Sigmoid colon (tissue), 7 donors: ENCODE results near the gene CLIC2. TPM values are rescaled to one million over a fixed set of nuclear protein-coding genes. Genes with fewer than 3 reads are reported as not detected.

Experiments
- DNase-seq: peaks from one replicate; pipeline ENCODE4 v3.0.0-alpha.2; 2019
- H3K27ac ChIP-seq, 4 donors: fragments of 200-600 bp; sonication (generic); one replicate each; pipeline ENCODE4 v1.5.1; 2016 to 2019; ENCODE audit warnings: mild to moderate bottlenecking in 1 of 4
- H3K27me3 ChIP-seq, 3 donors: fragments of 200-600 bp; sonication (generic); one replicate each; pipeline ENCODE4 v1.5.1; 2019; ENCODE audit warnings: mild to moderate bottlenecking in 1 of 3
- H3K36me3 ChIP-seq, 4 donors: fragments of 200-600 bp; sonication (generic); one replicate each; pipeline ENCODE4 v1.5.1; 2016 to 2019
- H3K4me1 ChIP-seq, 4 donors: fragments of 200-600 bp; sonication (generic); one replicate each; pipeline ENCODE4 v1.5.1; 2017 to 2019
- H3K4me3 ChIP-seq, 4 donors: fragments of 200-600 bp; sonication (generic); one replicate each; pipeline ENCODE4 v1.5.1; 2017 to 2019; ENCODE audit warnings: mild to moderate bottlenecking in 2 of 4, moderate library complexity in 1 of 4
- H3K9me3 ChIP-seq, 4 donors: fragments of 200-600 bp in 3 of 4; sonication (generic) in 3 of 4; one replicate each; pipeline versions ENCODE4 v1.5.1 to v1.6.1; 2013 to 2019
- EP300 ChIP-seq, 4 donors: sonication (generic); formaldehyde crosslinking; IDR thresholded peaks; one replicate each; pipeline ENCODE4 v1.6.1; 2017; ENCODE audit warnings: antibody characterized with exemption in 4 of 4
- POLR2A ChIP-seq, 2 donors: fragments of 450-650 bp; IDR thresholded peaks; one replicate each; pipeline ENCODE4 v1.6.1; 2016; ENCODE audit warnings: antibody characterized with exemption in 2 of 2, mild to moderate bottlenecking in 2 of 2, moderate library complexity in 2 of 2
- POLR2AphosphoS5 ChIP-seq, 4 donors: sonication (generic); formaldehyde crosslinking; IDR thresholded peaks; one replicate each; pipeline ENCODE4 v1.6.1; 2017; ENCODE audit warnings: antibody characterized with exemption in 4 of 4
- intact Hi-C: fragments of 100-400 bp; cut with DNase I; formaldehyde crosslinking; loops from one replicate; pipeline ENCODE4 v1.15.1; 2023
- polyA plus RNA-seq, 3 donors: library from polyadenylated mRNA; stranded (reverse); fragments of 200-250 nt; gene quantifications; one replicate each; pipeline ENCODE4 v1.2.3, GENCODE V29; 2013
- small RNA-seq, 3 donors: library from RNA; depleted of rRNA; stranded (forward); fragments of <200 nt; gene quantifications; one replicate each; pipeline ENCODE3, GENCODE V24; 2016
- total RNA-seq, 4 donors: library from RNA; depleted of rRNA; stranded (reverse); fragments of >200 nt; gene quantifications; one replicate each; pipeline ENCODE4 v1.1.0, GENCODE V29; 2016
- TF ChIP-seq, protein P1 (sequence below), 4 experiments: fragments of 450-650 bp in 3 of 4; fragments of 200-600 bp in 1 of 4; IDR thresholded peaks; one replicate each; pipeline ENCODE4 v1.5.1; 2016 to 2019; ENCODE audit warnings: antibody characterized with exemption in 4 of 4, mild to moderate bottlenecking in 3 of 4, moderate library complexity in 2 of 4
- donor health status: healthy with polysubstance abuse.
- donor health status: Bipolar disorder and iron deficiency.
- donor health status: healthy.

CLIC2 gene
- total and polyA plus RNA-seq, 7 donors = 5.1 to 28.2 (median 16.8) TPM

- Histone ChIP-seq H3K4me3 (no peak overlapping the region), H3K27me3 (no peaks in the 10 kb centered on the region), H3K9me3 (no peaks in the 10 kb centered on the region), H3K4me1 (peaks cover 0 to 10% (median 0%) of the 10 kb centered on the region in 4 donors), H3K27ac (peak overlapping the region in 1 of 4 donors; percentile 74), H3K36me3 (peaks cover 0 to 10% (median 0%) of the 10 kb centered on the region in 4 donors)
- TF ChIP-seq POLR2A (IDR thresholded peaks at IDR 0.05) (no peak), POLR2AphosphoS5 (IDR thresholded peaks at IDR 0.05) (no peak), EP300 (IDR thresholded peaks at IDR 0.05) (no peak)
- TF ChIP-seq, protein P1, sequence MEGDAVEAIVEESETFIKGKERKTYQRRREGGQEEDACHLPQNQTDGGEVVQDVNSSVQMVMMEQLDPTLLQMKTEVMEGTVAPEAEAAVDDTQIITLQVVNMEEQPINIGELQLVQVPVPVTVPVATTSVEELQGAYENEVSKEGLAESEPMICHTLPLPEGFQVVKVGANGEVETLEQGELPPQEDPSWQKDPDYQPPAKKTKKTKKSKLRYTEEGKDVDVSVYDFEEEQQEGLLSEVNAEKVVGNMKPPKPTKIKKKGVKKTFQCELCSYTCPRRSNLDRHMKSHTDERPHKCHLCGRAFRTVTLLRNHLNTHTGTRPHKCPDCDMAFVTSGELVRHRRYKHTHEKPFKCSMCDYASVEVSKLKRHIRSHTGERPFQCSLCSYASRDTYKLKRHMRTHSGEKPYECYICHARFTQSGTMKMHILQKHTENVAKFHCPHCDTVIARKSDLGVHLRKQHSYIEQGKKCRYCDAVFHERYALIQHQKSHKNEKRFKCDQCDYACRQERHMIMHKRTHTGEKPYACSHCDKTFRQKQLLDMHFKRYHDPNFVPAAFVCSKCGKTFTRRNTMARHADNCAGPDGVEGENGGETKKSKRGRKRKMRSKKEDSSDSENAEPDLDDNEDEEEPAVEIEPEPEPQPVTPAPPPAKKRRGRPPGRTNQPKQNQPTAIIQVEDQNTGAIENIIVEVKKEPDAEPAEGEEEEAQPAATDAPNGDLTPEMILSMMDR (IDR thresholded peaks at IDR 0.05) = no peak
- no peak for DNase-seq
- intact Hi-C loops = no loop called here
Measured at GRCh38 chrX:155235891-155236290, 98.5 kb downstream of the CLIC2 start.

DNA sequence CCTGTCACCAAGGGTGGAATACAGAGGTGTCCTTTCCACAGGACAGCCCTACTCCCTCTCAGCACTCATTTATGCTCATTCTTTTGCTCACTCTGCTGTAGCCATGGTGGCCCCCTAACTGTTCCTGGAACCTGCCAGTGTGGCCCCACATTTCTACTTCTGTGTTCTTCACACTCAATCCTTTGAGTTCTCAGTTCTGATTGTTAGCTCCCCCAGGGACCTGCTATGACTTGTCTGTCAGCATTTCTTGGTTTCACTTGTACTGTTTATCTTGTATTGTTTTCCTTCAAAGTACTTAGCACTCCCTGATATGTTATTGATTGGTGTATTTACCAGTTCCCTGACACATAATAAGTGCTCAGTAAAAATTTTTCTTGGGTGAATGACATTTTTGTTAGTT lies 103.3 kb downstream of the CLIC2 start:
- Histone ChIP-seq H3K36me3 (peaks cover 0 to 23% (median 5%) of the 10 kb centered on the region in 4 donors), H3K27ac (no peak overlapping the region), H3K27me3 (no peaks in the 10 kb centered on the region), H3K4me3 (no peak overlapping the region), H3K9me3 (no peaks in the 10 kb centered on the region), H3K4me1 (no peaks in the 10 kb centered on the region)
- no peak for DNase-seq
- intact Hi-C loops = no loop called here
- TF ChIP-seq POLR2A (IDR thresholded peaks at IDR 0.05) (no peak), EP300 (IDR thresholded peaks at IDR 0.05) (no peak), POLR2AphosphoS5 (IDR thresholded peaks at IDR 0.05) (no peak)
- TF ChIP-seq, protein P1 (IDR thresholded peaks at IDR 0.05) = no peak

Small RNA genes within 50 kb of the gene (small RNA-seq; reads per million reads assigned to genes)
- 0 reads per million in 3 donors for gene AC234781.4
- gene MIR1184-2 = 0 reads per million in 3 donors

Other genes starting within 250 kb of the CLIC2 start
- 10 to 100 TPM; 28.8 to 55.6 (median 49.2) TPM for gene VBP1, start 118.2 kb downstream of the CLIC2 start, total RNA-seq
- gene VBP1, start 118.2 kb downstream of the CLIC2 start, polyA plus RNA-seq = 10 to 100 TPM; 35.0 to 60.1 (median 38.4) TPM
- under 1 TPM; 0.28 to 0.71 (median 0.60) TPM for gene RAB39B, start 70.1 kb downstream of the CLIC2 start, total RNA-seq
- 1 to 10 TPM in 1 of 3 donors, not detected in 2; 2.0 TPM for gene RAB39B, start 70.1 kb downstream of the CLIC2 start, polyA plus RNA-seq
- 1 to 10 TPM in 2 of 4 donors, not detected in 2; 3.9 to 6.4 TPM for gene F8A2, start 47.5 kb upstream of the CLIC2 start, total RNA-seq
- not detected for gene F8A2, start 47.5 kb upstream of the CLIC2 start, polyA plus RNA-seq
- gene F8A3, start 124.0 kb upstream of the CLIC2 start, total RNA-seq = 10 to 100 TPM in 3 of 4 donors, 1 to 10 TPM in 1; 7.4 to 23.5 (median 11.3) TPM
- gene F8A3, start 124.0 kb upstream of the CLIC2 start, polyA plus RNA-seq = 1 to 10 TPM in 2 of 3 donors, not detected in 1; 2.4 to 4.0 TPM